Panc1 (cell line): Measurements from ENCODE around the gene TRPM1. TPM values are rescaled to one million over a fixed set of nuclear protein-coding genes. Genes with fewer than 3 reads are reported as not detected.

ENCODE experiments used
- ATAC-seq: fragments of 200-7000 bp; cut with Tn5 transposase; 2 replicates; pipeline ENCODE4 v1.9.1; 2020; ENCODE audit warnings: mild to moderate bottlenecking, moderate library complexity
- BruUV-seq: library from RNA; stranded (reverse); fragments of 400-500 nt; replicated peaks from 2 replicates; lab custom pipeline; 2021; lab: Mats Ljungman, UMichigan
- CTCF ChIA-PET: fragments of 300-600 bp; sonication (Branson Sonifier 250); formaldehyde crosslinking; loops from one replicate; lab custom pipeline; 2022; ENCODE audit warnings: antibody characterized with exemption; lab: Charles Lee
- POLR2A ChIA-PET: fragments of 300-600 bp; sonication (Branson Sonifier 250); formaldehyde crosslinking; loops from one replicate; lab custom pipeline; 2022; ENCODE audit warnings: antibody characterized with exemption; lab: Charles Lee
- DNase-seq: peaks from one replicate; pipeline ENCODE4 v3.0.0-alpha.2; 2010; ENCODE audit warnings: low read depth, low spot score
- H3K27ac ChIP-seq: 2 replicates; pipeline ENCODE4 v1.5.1; 2011; ENCODE audit warnings: mild to moderate bottlenecking, low read length, inconsistent platforms
- H3K27me3 ChIP-seq: fragments of 200-500 bp; sonication (Bioruptor generic); 2 replicates; pipeline ENCODE4 v1.6.0; 2014; ENCODE audit warnings: low read length, inconsistent platforms; ENCODE audit not compliant: control insufficient read depth, insufficient read depth
- H3K36me3 ChIP-seq: fragments of 200-500 bp; sonication (Bioruptor generic); 2 replicates; pipeline ENCODE4 v1.5.1; 2014; ENCODE audit warnings: inconsistent platforms, mild to moderate bottlenecking, low read length, moderate library complexity; ENCODE audit not compliant: control insufficient read depth, insufficient read depth
- H3K4me1 ChIP-seq: 2 replicates; pipeline ENCODE4 v1.5.1; 2011; ENCODE audit warnings: inconsistent platforms, mild to moderate bottlenecking, low read length, moderate library complexity; ENCODE audit not compliant: control insufficient read depth, insufficient read depth
- H3K4me3 ChIP-seq, 2 experiments: 2 replicates each; pipeline ENCODE4 v1.5.1; 2011 to 2012; ENCODE audit warnings: low read depth in 2 of 2, low read length in 2 of 2, mild to moderate bottlenecking in 2 of 2, inconsistent platforms in 1 of 2, moderate library complexity in 1 of 2
- H3K9me3 ChIP-seq: fragments of 200-500 bp; sonication (Bioruptor generic); 2 replicates; pipeline ENCODE4 v1.5.1; 2014; ENCODE audit warnings: low read depth, mild to moderate bottlenecking, inconsistent platforms, low read length, moderate library complexity; ENCODE audit not compliant: control insufficient read depth, insufficient read depth
- CTCF ChIP-seq: fragments of 450-650 bp; IDR thresholded peaks from 2 replicates; pipeline ENCODE4 v1.5.1; 2017; ENCODE audit warnings: mild to moderate bottlenecking
- POLR2AphosphoS5 ChIP-seq: IDR thresholded peaks from 2 replicates; pipeline ENCODE4 v1.6.1; 2012; ENCODE audit warnings: mild to moderate bottlenecking, low read depth, low read length, moderate library complexity
- REST ChIP-seq, 2 experiments: IDR thresholded peaks; 2 replicates each; pipeline ENCODE4 v1.6.1; 2011 to 2012; ENCODE audit warnings: low read depth in 2 of 2, control low read depth in 1 of 2, low read length in 1 of 2, mild to moderate bottlenecking in 1 of 2, moderate library complexity in 1 of 2; ENCODE audit not compliant: insufficient read depth in 1 of 2
- SIN3A ChIP-seq: IDR thresholded peaks from 2 replicates; pipeline ENCODE4 v1.6.1; 2012; ENCODE audit warnings: low read depth, mild to moderate bottlenecking, low read length, moderate library complexity, borderline replicate concordance; ENCODE audit not compliant: insufficient read depth
- TCF7L2 ChIP-seq: IDR thresholded peaks from 2 replicates; pipeline ENCODE4 v1.6.1; 2011; ENCODE audit warnings: mild to moderate bottlenecking, low read depth, low read length, inconsistent platforms
- in situ Hi-C: cut with HindIII; loops from 2 replicates; pipeline ENCODE4 v1.10.0; 2016; ENCODE audit warnings: low sequenced_read_pairs, low pct_unique_long_range_greater_than_20kb
- intact Hi-C: fragments of 100-400 bp; cut with micrococcal nuclease; formaldehyde crosslinking; loops from one replicate; pipeline ENCODE4 v1.10.0; 2022; ENCODE audit not compliant: unreplicated experiment
- total RNA-seq: library from RNA; stranded (reverse); gene quantifications from one replicate; pipeline ENCODE4 v1.2.1, GENCODE V29; 2021; ENCODE audit not compliant: unreplicated experiment

TRPM1 gene
- total RNA-seq, 1 experiment from 2014 or later = not detected

GRCh38 chr15:30958219-30958618 lies 143.3 kb downstream of the TRPM1 start:
- ATAC-seq (no peak), DNase-seq (no peak)
- H3K4me3 ChIP-seq = no peak overlapping the region
- in situ Hi-C loops = no loop called here
- POLR2A ChIA-PET = no interaction called here
- H3K9me3 ChIP-seq = no peaks in the 10 kb centered on the region
- CTCF ChIA-PET = no interaction called here
- TF ChIP-seq CTCF (no peak), POLR2AphosphoS5 (no peak), TCF7L2 (no peak), SIN3A (no peak), REST (IDR thresholded peaks at IDR 0.05; ENCODE audit: insufficient read depth in 1 of 2, low read depth in 2 of 2, low read length in 1 of 2) (no peak)
- peaks cover 9% of the 10 kb centered on the region for H3K36me3 ChIP-seq
- H3K27ac ChIP-seq = no peak overlapping the region
- H3K27me3 ChIP-seq = no peaks in the 10 kb centered on the region
- intact Hi-C loops = no loop called here
- BruUV-seq = no TSS peak
- no peaks in the 10 kb centered on the region for H3K4me1 ChIP-seq

- CTCF ChIA-PET = no interaction called here
- DNase-seq = no peak
- in situ Hi-C loops = no loop called here
Measured at GRCh38 chr15:30956216-30957124, 145.1 kb downstream of the TRPM1 start.

More at GRCh38 chr15:30956216-30957124, 145.1 kb downstream of the TRPM1 start:
- BruUV-seq = no TSS peak
- no peak for ATAC-seq
- no peak overlapping the region for H3K27ac ChIP-seq
- no peak for TF ChIP-seq SIN3A
- TF ChIP-seq REST (IDR thresholded peaks at IDR 0.05; ENCODE audit: insufficient read depth in 1 of 2, low read depth in 2 of 2, low read length in 1 of 2) = no peak
- POLR2A ChIA-PET = no interaction called here
- H3K9me3 ChIP-seq = no peaks in the 10 kb centered on the region
- intact Hi-C loops = no loop called here
- no peak overlapping the region for H3K4me3 ChIP-seq
- no peaks in the 10 kb centered on the region for H3K4me1 ChIP-seq
- no peaks in the 10 kb centered on the region for H3K27me3 ChIP-seq
- H3K36me3 ChIP-seq = peaks cover 9% of the 10 kb centered on the region
